ENCODE data around the gene GPLD1. TPM values are rescaled to one million over a fixed set of nuclear protein-coding genes. Genes with fewer than 3 reads are reported as not detected.

Gene GPLD1
- total and polyA plus RNA-seq, 4 donors: 15.5 to 62.0 (median 22.2) TPM

DNA sequence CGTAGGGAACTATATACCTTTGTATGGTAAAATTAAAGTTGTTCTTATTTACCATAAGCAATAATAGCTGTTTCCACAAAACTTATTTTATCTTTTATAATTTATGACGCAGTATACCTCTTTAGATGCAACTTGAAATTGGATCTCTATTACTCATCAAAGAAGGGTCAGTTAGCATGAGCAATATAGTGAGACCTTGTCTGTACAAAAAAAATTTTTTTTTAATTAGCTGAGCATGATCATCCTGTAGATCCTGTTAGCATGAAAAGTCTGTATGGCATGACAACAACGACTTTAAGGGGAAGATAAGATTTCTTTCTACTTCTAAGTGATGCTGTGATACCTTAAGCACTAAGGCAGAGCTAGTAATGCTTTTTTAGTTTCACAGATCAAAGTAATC is 11.3 kb upstream of the GPLD1 start:
- H3K4me1 ChIP-seq (ENCODE audit: control insufficient read depth in 4 of 4, insufficient read depth in 4 of 4, low read length in 3 of 4): peaks cover 4 to 26% (median 22%) of the 10 kb centered on the region in 4 donors
- whole genome bisulfite sequencing: 73% methylated on average over 3 of the region's 3 CpGs
- TF ChIP-seq TAF1 (conservative IDR thresholded peaks at IDR 0.05): no peak
- TF ChIP-seq, protein P1, sequence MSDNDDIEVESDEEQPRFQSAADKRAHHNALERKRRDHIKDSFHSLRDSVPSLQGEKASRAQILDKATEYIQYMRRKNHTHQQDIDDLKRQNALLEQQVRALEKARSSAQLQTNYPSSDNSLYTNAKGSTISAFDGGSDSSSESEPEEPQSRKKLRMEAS (IDR thresholded peaks at IDR 0.05): no peak
- no peak for TF ChIP-seq RAD21 (IDR thresholded peaks at IDR 0.05)
- no peak for TF ChIP-seq HNF4A (conservative IDR thresholded peaks at IDR 0.05)
- TF ChIP-seq NR2F2 (IDR thresholded peaks at IDR 0.05): no peak
- TF ChIP-seq, protein P2, sequence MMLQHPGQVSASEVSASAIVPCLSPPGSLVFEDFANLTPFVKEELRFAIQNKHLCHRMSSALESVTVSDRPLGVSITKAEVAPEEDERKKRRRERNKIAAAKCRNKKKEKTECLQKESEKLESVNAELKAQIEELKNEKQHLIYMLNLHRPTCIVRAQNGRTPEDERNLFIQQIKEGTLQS (IDR thresholded peaks at IDR 0.05): no peak
- no peak for TF ChIP-seq SP1 (IDR thresholded peaks at IDR 0.05)
- TF ChIP-seq HNF4G (IDR thresholded peaks at IDR 0.05): no peak
- TF ChIP-seq, protein P3, sequence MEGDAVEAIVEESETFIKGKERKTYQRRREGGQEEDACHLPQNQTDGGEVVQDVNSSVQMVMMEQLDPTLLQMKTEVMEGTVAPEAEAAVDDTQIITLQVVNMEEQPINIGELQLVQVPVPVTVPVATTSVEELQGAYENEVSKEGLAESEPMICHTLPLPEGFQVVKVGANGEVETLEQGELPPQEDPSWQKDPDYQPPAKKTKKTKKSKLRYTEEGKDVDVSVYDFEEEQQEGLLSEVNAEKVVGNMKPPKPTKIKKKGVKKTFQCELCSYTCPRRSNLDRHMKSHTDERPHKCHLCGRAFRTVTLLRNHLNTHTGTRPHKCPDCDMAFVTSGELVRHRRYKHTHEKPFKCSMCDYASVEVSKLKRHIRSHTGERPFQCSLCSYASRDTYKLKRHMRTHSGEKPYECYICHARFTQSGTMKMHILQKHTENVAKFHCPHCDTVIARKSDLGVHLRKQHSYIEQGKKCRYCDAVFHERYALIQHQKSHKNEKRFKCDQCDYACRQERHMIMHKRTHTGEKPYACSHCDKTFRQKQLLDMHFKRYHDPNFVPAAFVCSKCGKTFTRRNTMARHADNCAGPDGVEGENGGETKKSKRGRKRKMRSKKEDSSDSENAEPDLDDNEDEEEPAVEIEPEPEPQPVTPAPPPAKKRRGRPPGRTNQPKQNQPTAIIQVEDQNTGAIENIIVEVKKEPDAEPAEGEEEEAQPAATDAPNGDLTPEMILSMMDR (IDR thresholded peaks at IDR 0.05; ENCODE audit: low read depth, low read length, missing input control): no peak
- TF ChIP-seq RXRA (IDR thresholded peaks at IDR 0.05): no peak
- TF ChIP-seq, protein P4, sequence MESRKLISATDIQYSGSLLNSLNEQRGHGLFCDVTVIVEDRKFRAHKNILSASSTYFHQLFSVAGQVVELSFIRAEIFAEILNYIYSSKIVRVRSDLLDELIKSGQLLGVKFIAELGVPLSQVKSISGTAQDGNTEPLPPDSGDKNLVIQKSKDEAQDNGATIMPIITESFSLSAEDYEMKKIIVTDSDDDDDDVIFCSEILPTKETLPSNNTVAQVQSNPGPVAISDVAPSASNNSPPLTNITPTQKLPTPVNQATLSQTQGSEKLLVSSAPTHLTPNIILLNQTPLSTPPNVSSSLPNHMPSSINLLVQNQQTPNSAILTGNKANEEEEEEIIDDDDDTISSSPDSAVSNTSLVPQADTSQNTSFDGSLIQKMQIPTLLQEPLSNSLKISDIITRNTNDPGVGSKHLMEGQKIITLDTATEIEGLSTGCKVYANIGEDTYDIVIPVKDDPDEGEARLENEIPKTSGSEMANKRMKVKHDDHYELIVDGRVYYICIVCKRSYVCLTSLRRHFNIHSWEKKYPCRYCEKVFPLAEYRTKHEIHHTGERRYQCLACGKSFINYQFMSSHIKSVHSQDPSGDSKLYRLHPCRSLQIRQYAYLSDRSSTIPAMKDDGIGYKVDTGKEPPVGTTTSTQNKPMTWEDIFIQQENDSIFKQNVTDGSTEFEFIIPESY (IDR thresholded peaks at IDR 0.05): no peak
- TF ChIP-seq, protein P5, sequence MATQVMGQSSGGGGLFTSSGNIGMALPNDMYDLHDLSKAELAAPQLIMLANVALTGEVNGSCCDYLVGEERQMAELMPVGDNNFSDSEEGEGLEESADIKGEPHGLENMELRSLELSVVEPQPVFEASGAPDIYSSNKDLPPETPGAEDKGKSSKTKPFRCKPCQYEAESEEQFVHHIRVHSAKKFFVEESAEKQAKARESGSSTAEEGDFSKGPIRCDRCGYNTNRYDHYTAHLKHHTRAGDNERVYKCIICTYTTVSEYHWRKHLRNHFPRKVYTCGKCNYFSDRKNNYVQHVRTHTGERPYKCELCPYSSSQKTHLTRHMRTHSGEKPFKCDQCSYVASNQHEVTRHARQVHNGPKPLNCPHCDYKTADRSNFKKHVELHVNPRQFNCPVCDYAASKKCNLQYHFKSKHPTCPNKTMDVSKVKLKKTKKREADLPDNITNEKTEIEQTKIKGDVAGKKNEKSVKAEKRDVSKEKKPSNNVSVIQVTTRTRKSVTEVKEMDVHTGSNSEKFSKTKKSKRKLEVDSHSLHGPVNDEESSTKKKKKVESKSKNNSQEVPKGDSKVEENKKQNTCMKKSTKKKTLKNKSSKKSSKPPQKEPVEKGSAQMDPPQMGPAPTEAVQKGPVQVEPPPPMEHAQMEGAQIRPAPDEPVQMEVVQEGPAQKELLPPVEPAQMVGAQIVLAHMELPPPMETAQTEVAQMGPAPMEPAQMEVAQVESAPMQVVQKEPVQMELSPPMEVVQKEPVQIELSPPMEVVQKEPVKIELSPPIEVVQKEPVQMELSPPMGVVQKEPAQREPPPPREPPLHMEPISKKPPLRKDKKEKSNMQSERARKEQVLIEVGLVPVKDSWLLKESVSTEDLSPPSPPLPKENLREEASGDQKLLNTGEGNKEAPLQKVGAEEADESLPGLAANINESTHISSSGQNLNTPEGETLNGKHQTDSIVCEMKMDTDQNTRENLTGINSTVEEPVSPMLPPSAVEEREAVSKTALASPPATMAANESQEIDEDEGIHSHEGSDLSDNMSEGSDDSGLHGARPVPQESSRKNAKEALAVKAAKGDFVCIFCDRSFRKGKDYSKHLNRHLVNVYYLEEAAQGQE (IDR thresholded peaks at IDR 0.05): no peak
- H3K9ac ChIP-seq (ENCODE audit: low read depth in 1 of 2, low read length in 2 of 2): no peak overlapping the region
- DNase-seq (ENCODE audit: low spot score): no peak
- H3K36me3 ChIP-seq (ENCODE audit: control insufficient read depth in 4 of 4, insufficient read depth in 3 of 4, low read depth in 1 of 4, low read length in 3 of 4): peaks cover 3 to 18% (median 8%) of the 10 kb centered on the region in 4 donors
- no peak overlapping the region for H3K27ac ChIP-seq (ENCODE audit: low read depth in 1 of 2, low read length in 2 of 2)
- no peaks in the 10 kb centered on the region for H3K9me3 ChIP-seq (ENCODE audit: control insufficient read depth in 4 of 4, low read length in 3 of 4)
- no peaks in the 10 kb centered on the region for H3K27me3 ChIP-seq (ENCODE audit: control insufficient read depth in 4 of 4, insufficient read depth in 4 of 4, low read length in 3 of 4)
- no peak overlapping the region for H3K4me3 ChIP-seq (ENCODE audit: low read depth in 1 of 3, low read length in 3 of 3)

DNA sequence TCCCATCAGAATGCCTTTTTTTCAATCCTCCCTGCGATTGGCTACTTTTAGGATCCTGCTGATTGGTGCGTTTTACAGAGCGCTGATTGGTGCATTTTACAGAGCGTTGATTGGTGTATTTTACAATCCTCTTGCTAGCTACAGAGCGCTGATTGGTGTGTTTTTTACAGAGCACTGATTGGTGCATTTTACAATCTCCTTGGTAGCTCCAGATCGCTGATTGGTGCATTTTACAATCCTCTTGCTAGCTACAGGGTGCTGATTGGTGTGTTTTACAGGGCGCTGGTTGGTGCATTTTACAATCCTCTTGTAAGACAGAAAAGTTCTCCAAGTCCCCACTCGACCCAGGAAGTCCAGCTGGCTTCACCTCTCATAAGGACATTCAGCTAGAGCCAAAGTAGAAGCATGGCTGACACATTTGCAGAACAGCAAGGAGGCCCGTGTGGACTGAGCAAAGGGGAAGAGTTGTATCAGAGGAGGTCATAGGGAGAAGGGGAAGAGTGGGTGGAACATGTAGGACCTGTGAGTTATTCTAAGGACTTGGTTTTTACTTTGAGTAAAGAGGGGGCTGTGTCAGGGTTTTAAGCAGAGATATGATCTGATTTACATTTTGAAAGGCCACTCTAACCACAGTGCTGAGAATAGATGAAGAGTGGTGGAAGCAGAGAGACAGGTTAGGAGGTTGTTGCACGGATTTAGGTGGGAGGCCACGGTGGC is 8.0 kb upstream of the GPLD1 start:
- no peak overlapping the region for H3K4me3 ChIP-seq (ENCODE audit: low read depth in 1 of 3, low read length in 3 of 3)
- peaks cover 0 to 28% (median 18%) of the 10 kb centered on the region in 4 donors for H3K4me1 ChIP-seq (ENCODE audit: control insufficient read depth in 4 of 4, insufficient read depth in 4 of 4, low read length in 3 of 4)
- no peaks in the 10 kb centered on the region for H3K9me3 ChIP-seq (ENCODE audit: control insufficient read depth in 4 of 4, low read length in 3 of 4)
- no peak overlapping the region for H3K9ac ChIP-seq (ENCODE audit: low read depth in 1 of 2, low read length in 2 of 2)
- peaks cover 0 to 8% (median 3%) of the 10 kb centered on the region in 4 donors for H3K36me3 ChIP-seq (ENCODE audit: control insufficient read depth in 4 of 4, insufficient read depth in 3 of 4, low read depth in 1 of 4, low read length in 3 of 4)
- no peaks in the 10 kb centered on the region for H3K27me3 ChIP-seq (ENCODE audit: control insufficient read depth in 4 of 4, insufficient read depth in 4 of 4, low read length in 3 of 4)
- no peak for DNase-seq (ENCODE audit: low spot score)
- no peak overlapping the region for H3K27ac ChIP-seq (ENCODE audit: low read depth in 1 of 2, low read length in 2 of 2)
- 96% methylated on average over 11 of the region's 11 CpGs for WGBS
- TF ChIP-seq FOXA1 (IDR thresholded peaks at IDR 0.05) (no peak), YY1 (IDR thresholded peaks at IDR 0.05) (no peak), HNF4A (conservative IDR thresholded peaks at IDR 0.05) (no peak), RXRA (IDR thresholded peaks at IDR 0.05) (no peak), SP1 (IDR thresholded peaks at IDR 0.05) (no peak), JUND (IDR thresholded peaks at IDR 0.05) (no peak), HNF4G (IDR thresholded peaks at IDR 0.05) (no peak), EGR1 (IDR thresholded peaks at IDR 0.05; ENCODE audit: low read depth in 2 of 2) (no peak)
- TF ChIP-seq, protein P1 (IDR thresholded peaks at IDR 0.05): no peak
- TF ChIP-seq, protein P5 (IDR thresholded peaks at IDR 0.05): no peak
- TF ChIP-seq, protein P4 (IDR thresholded peaks at IDR 0.05): no peak
